Activated CD4-positive, alpha-beta T cell treated with anti-CD3 and anti-CD28 coated beads, Interleukin-2, amount 50 U/mL, for 16 hours (primary cell): ENCODE data around the gene ATP11A.
"Not testable (repeated sequence)": the region's sequence is repeated elsewhere in the genome, so short reads cannot be mapped to it uniquely, and the experiment has no call there.

Experiments
- DNase-seq: peaks from one replicate; pipeline ENCODE4 v3.0.0-alpha.2; 2020

The ATP11A gene

GRCh38 chr13:112843392-112844111 is 153.7 kb downstream of the ATP11A start:
- no peak for DNase-seq

- no peak for DNase-seq
These were observed 154.6 kb downstream of the ATP11A start for GRCh38 chr13:112844411-112844810.

- no peak for DNase-seq
These were observed 155.0 kb downstream of the ATP11A start for GRCh38 chr13:112844879-112845278.

- no peak for DNase-seq
These were observed 155.8 kb downstream of the ATP11A start for GRCh38 chr13:112845511-112846144.

- no peak for DNase-seq
These were observed 156.7 kb downstream of the ATP11A start for GRCh38 chr13:112846411-112847115.

GRCh38 chr13:112849500-112849899 is 159.7 kb downstream of the ATP11A start:
- no peak for DNase-seq

GRCh38 chr13:112850273-112850672 is 160.4 kb downstream of the ATP11A start:
- DNase-seq, result no peak

- DNase-seq, result no peak
These were observed 161.5 kb downstream of the ATP11A start for GRCh38 chr13:112851107-112852038.

GRCh38 chr13:112852392-112852791 is 162.6 kb downstream of the ATP11A start:
- no peak for DNase-seq

GRCh38 chr13:112852808-112853207 is 163.0 kb downstream of the ATP11A start:
- DNase-seq, result no peak

- no peak for DNase-seq
These were observed 164.5 kb downstream of the ATP11A start for GRCh38 chr13:112854321-112854720.

GRCh38 chr13:112855859-112856258 is 166.0 kb downstream of the ATP11A start:
- no peak for DNase-seq

GRCh38 chr13:112857914-112858490 is 168.2 kb downstream of the ATP11A start:
- no peak for DNase-seq

GRCh38 chr13:112859128-112859816 is 169.4 kb downstream of the ATP11A start:
- DNase-seq, result no peak

GRCh38 chr13:112859817-112860190 is 170.0 kb downstream of the ATP11A start:
- DNase-seq, result no peak

GRCh38 chr13:112861876-112862615 is 172.2 kb downstream of the ATP11A start:
- DNase-seq, result no peak

- not testable (repeated sequence) for DNase-seq
These were observed 173.5 kb downstream of the ATP11A start for GRCh38 chr13:112863356-112863755.

- DNase-seq, result not testable (repeated sequence)
These were observed 175.6 kb downstream of the ATP11A start for GRCh38 chr13:112865478-112865877.

- DNase-seq, result no peak
These were observed 177.5 kb downstream of the ATP11A start for GRCh38 chr13:112867301-112867711.

GRCh38 chr13:112868308-112868707 is 178.5 kb downstream of the ATP11A start:
- no peak for DNase-seq
